HG02852 (cell line): Measurements from ENCODE around the gene GPC6.

Experiments
- ATAC-seq: cut with Tn5 transposase; IDR thresholded peaks from one replicate; pipeline ENCODE4 v1.9.1; 2021; ENCODE audit warnings: mild to moderate bottlenecking, moderate library complexity; ENCODE audit not compliant: unreplicated experiment

Gene GPC6

GRCh38 chr13:94139393-94139995, 912.9 kb downstream of the GPC6 start:
- ATAC-seq, result no peak

- ATAC-seq, result no peak
Observed at GRCh38 chr13:94140027-94140426, 913.4 kb downstream of the GPC6 start.

GRCh38 chr13:94140511-94140910, 913.9 kb downstream of the GPC6 start:
- ATAC-seq, result no peak

DNA sequence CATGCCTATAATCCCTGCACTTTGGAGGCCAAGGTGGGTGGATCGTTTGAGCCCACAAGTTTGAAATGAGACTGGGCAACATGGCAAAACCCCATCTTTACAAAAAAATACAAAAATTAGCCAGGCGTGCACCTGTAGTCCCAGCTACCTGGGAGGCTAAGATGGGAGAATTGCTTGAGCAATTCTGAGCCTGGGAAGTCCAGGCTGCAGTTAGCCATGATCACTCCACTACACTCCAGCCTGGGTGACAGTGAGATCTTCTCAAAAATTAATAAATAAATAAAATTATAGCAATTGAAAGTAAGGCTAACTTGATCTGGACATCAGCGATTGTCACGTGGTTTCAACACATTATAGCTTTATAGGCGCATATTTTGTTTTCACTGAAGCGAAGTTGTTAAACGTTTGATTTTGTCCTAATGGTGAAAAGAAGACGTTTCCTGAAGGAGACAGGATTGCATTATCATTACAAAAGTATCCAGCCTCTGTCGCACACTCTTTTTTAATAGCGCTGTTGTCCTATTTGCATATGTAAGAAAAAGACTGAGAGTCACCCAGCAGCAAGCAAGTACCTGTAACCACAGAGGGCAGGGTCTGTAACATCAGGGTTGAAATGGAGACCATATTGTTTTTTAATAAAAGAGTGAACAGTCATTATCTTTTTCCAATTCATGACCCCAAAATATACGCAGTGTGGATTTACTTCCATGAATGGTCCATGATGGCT, 917.2 kb downstream of the GPC6 start:
- no peak for ATAC-seq

DNA sequence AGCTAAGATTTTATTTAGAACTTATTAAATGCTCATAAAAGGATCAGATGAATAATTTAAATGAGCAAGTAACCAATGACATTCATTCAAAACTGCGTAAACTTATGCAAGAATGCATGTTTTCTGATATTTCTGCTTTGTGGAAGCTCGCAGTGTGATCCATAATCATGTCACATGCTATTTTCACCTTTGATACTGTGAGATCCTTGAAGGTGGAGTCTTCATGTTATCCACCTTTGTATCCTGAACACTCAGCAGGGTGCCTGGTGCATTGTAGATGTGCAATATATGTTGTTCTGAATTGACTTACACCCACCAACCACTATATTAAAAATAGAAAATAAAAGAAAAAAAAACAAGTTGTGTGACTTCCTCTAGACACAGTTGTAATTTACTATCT, 919.4 kb downstream of the GPC6 start:
- no peak for ATAC-seq

DNA sequence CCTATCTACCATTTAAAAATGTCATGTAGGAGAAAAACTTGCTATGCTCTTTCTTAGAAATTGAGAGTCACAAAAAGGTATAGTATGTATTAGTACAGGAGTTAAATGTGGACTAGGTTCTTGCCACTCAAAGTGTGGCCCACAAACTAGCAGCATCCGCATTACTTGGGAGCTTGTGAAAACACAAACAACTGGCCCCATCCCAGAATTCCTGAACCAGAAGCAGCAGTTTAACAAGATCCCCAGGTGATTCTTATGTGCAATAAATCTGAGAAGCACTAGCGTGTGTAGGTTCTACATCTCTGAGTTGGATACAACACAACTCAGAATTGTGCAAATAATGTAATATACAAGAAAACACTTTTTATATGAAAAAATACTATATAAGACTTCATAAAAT, 927.0 kb downstream of the GPC6 start:
- no peak for ATAC-seq

DNA sequence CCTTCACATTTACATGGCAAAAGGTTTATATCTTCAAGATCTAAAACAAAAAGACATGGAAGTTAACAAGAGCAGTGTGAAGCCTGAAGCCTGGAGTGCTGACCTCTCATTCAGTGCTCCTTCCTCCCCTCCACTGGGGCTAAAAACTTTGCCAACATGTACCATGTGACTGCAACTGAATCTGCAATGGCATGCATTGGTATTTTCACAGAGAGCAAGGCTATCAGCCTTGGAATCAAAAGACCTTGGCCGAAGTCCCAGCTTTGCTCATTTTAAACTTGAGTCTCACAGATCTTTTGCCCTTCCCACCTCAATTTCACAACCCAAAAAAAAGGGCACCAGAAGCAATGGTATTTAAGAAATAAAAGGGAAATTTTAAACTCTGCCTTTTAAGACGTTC, 927.8 kb downstream of the GPC6 start:
- ATAC-seq, result no peak

DNA sequence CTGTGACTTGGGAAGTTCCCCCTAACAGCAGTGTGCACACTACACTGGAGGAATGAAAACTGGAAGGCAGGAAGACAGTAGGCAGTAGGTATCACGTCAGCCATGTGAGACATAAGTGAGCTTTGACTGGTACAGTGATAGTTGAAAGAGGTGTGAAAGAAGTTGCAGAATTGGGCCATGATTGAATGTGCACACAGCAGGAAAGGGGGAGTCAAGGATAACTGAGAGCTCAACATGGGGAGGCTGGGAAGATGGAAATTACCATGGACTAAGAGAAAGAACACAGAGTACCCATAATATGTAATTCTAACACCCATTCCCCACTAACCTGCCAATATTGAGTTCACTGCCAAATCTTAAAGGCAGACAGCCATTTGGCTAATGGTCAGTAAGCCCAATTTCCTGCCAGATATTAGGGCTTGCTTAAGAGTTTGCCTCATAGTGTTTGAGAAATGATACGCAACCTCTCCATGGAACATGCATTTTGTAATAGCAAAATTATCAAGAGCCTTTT, 931.2 kb downstream of the GPC6 start:
- no peak for ATAC-seq

DNA sequence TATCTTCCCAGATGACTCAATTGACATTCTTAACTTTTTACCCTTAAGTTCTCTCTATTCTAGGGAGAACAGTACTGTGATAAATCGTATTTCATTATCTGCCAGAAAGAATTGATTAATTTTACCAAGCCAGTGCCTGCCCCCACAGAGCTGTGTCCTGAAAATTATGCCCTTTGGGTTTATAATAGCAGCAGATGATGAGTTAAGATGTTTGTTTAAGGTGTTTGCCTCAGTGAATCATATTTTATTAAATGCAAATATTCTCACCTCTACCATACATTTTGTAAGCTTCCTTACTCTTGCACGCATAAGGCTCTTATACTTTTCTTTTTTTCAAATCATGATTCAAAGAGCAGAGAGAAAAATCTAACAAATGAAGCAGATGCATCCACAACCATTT, 934.3 kb downstream of the GPC6 start:
- no peak for ATAC-seq

DNA sequence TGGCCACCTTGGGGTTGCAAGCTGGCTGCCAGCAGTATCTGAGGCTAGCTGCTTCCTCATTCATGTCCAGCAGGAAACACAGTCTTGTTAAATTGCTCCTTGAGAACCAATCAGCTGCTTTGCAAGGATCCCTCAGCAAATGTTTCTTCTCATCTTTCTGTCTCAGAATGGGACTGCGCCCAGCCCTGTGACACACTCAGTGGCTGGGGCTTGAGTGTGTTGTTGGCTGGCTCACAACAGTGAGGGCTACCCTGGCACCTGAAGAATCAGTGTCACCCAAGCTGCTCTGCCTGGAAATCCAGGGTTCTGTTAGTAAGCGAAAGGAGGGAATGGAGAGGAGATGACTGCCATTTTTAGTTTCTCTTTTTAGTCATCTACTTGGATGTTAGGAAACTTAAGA, 935.7 kb downstream of the GPC6 start:
- ATAC-seq, result no peak

GRCh38 chr13:94163535-94163934, 936.9 kb downstream of the GPC6 start:
- ATAC-seq, result no peak

DNA sequence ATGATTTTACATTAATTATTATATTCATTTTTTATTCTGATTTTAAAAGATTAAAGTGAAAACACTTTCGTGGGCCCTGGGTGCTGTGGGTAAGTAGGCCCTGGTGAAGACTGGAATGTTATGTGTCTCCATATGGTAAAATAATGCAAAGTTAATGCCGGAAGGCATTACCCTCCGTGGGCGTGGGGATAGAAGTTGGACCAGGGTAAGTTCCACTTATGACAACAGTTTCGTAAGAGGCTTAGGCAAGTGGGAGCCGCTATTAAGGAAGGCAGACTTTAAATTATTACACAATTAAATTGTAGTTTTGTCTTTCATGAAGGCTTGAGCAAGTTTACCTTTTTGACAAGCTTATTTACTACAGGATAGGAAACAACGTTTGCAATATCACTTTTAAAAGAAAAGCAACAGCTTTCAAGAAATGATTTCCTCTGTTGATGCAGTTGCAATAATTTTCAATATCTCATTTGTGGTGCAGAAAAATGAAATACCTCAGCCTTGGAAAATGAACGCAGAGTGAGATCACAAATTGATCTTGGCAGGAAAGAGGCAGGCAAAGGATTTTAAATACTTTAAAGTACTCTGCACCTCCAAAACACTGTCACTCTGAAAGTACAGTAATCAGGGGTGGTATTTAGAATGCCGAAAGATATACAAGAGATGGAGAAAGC, 942.3 kb downstream of the GPC6 start:
- no peak for ATAC-seq

GRCh38 chr13:94169454-94170144, 943.0 kb downstream of the GPC6 start:
- no peak for ATAC-seq

- ATAC-seq, result no peak
Observed at GRCh38 chr13:94170145-94170571, 943.6 kb downstream of the GPC6 start.

GRCh38 chr13:94172416-94172815, 945.8 kb downstream of the GPC6 start:
- no peak for ATAC-seq

GRCh38 chr13:94173312-94173854, 946.8 kb downstream of the GPC6 start:
- ATAC-seq, result no peak

- no peak for ATAC-seq
Observed at GRCh38 chr13:94174009-94174408, 947.4 kb downstream of the GPC6 start.

DNA sequence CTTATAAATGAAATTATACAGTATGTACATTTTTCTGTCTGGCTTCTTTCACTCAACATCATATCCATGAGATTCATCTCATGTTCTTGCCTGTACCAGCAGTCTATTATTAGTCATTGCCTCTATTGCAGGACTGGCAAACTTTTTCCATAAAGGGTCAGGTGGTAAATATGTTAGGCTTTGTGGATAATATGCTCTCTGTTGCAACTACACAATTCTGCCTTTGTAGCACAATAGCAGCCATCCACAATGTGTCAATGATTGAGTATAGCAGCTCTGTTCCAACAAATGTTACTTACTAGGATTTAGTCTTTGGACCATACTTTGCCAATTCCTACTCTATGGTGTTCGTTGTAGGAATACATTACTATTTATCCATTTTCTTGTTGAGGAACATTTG, 948.5 kb downstream of the GPC6 start:
- no peak for ATAC-seq

- ATAC-seq, result no peak
Observed at GRCh38 chr13:94176561-94176960, 950.0 kb downstream of the GPC6 start.

- no peak for ATAC-seq
Observed at GRCh38 chr13:94177041-94177440, 950.4 kb downstream of the GPC6 start.

- no peak for ATAC-seq
Observed at GRCh38 chr13:94178625-94179244, 952.1 kb downstream of the GPC6 start.
